A549 (cell line): ENCODE results near the gene PDSS2. TPM values are rescaled to one million over a fixed set of nuclear protein-coding genes. Genes with fewer than 3 reads are reported as not detected.

Experiments used
- ATAC-seq, 2 experiments: fragments of 200-7000 bp in 1 of 2; fragments of >200 bp in 1 of 2; cut with Nextera tagmentation in 1 of 2; cut with Tn5 transposase in 1 of 2; 3 replicates each; pipeline versions ENCODE4 v1.8.0 to v1.9.1; 2018 to 2020; ENCODE audit warnings: mild to moderate bottlenecking in 1 of 2, moderate library complexity in 1 of 2
- CTCF ChIA-PET: fragments of 300-600 bp; sonication (Branson Sonifier 250); formaldehyde crosslinking; extraction: SDS; loops from one replicate; lab custom pipeline; 2021; ENCODE audit warnings: antibody characterized with exemption, inconsistent platforms; lab: Yijun Ruan, JAX
- POLR2A ChIA-PET: fragments of 350-600 bp; formaldehyde crosslinking; extraction: SDS; loops from one replicate; lab custom pipeline; 2021; ENCODE audit warnings: antibody characterized with exemption, inconsistent platforms; lab: Yijun Ruan, JAX
- DNase-seq, 2 experiments: peaks; one replicate each; pipeline versions ENCODE4 v3.0.0 to v3.0.0-alpha.2; 2011 to 2016; ENCODE audit warnings: low read depth in 1 of 2, low spot score in 1 of 2
- FAIRE-seq: peaks from 2 replicates; lab custom pipeline; 2011; peaks lifted over from hg19 to GRCh38; lab: Jason Lieb, UNC
- H3K27ac ChIP-seq, 2 experiments: fragments of >200 bp; sonication (Bioruptor Twin); formaldehyde crosslinking; 3 replicates each; pipeline ENCODE4 v1.5.1; 2016 to 2017
- H3K4me1 ChIP-seq: fragments of >200 bp; sonication (Bioruptor Twin); formaldehyde crosslinking; 3 replicates; pipeline ENCODE4 v1.6.1; 2016
- H3K4me2 ChIP-seq: fragments of >200 bp; sonication (Bioruptor Twin); formaldehyde crosslinking; 3 replicates; pipeline ENCODE4 v1.6.1; 2016
- H3K4me3 ChIP-seq: fragments of >200 bp; sonication (Bioruptor Twin); formaldehyde crosslinking; 3 replicates; pipeline ENCODE4 v1.5.1; 2016
- H3K9me3 ChIP-seq: fragments of >200 bp; sonication (Bioruptor Twin); formaldehyde crosslinking; 3 replicates; pipeline ENCODE4 v1.6.1; 2016
- ATOH8 ChIP-seq: fragments of 250-450 bp; sonication (Bioruptor Pico); IDR thresholded peaks from 2 replicates; pipeline ENCODE4 v1.5.0; 2020; ENCODE audit warnings: low read depth, mild to moderate bottlenecking, moderate library complexity
- BHLHE40 ChIP-seq: IDR thresholded peaks from 2 replicates; pipeline ENCODE4 v1.6.1; 2012; ENCODE audit warnings: low read depth, low read length, inconsistent platforms
- CBX2 ChIP-seq: fragments of 200-600 bp; sonication (generic); IDR thresholded peaks from 2 replicates; pipeline ENCODE4 v1.6.1; 2016; ENCODE audit warnings: low read depth, mild to moderate bottlenecking, borderline replicate concordance
- CEBPB ChIP-seq, 2 experiments: fragments of >200 bp in 1 of 2; sonication (Bioruptor Twin) in 1 of 2; formaldehyde crosslinking in 1 of 2; IDR thresholded peaks; 2 replicates each; pipeline ENCODE4 v1.6.1; 2012 to 2016
- CHD2 ChIP-seq: fragments of 150-350 bp; IDR thresholded peaks from 2 replicates; pipeline ENCODE4 v1.6.1; 2014; ENCODE audit warnings: low read length; ENCODE audit not compliant: partially characterized antibody
- E2F6 ChIP-seq: IDR thresholded peaks from 2 replicates; pipeline ENCODE4 v1.6.1; 2012; ENCODE audit warnings: low read depth, borderline replicate concordance
- EHF ChIP-seq: fragments of 250-450 bp; sonication (Bioruptor Pico); IDR thresholded peaks from 2 replicates; pipeline ENCODE4 v1.5.0; 2020; ENCODE audit warnings: mild to moderate bottlenecking
- EP300 ChIP-seq, 2 experiments: fragments of >200 bp; sonication (Bioruptor Twin); formaldehyde crosslinking; IDR thresholded peaks; 2 replicates in 1 of 2; 3 replicates in 1 of 2; pipeline ENCODE4 v1.6.1; 2016 to 2017
- ESRRA ChIP-seq: fragments of 150-350 bp; IDR thresholded peaks from 2 replicates; pipeline ENCODE4 v1.6.1; 2014; ENCODE audit warnings: mild to moderate bottlenecking, low read length, borderline replicate concordance
- FOSB ChIP-seq: fragments of 250-450 bp; sonication (Bioruptor Pico); IDR thresholded peaks from 2 replicates; pipeline ENCODE4 v1.5.0; 2020; ENCODE audit warnings: mild to moderate bottlenecking, moderate library complexity
- HES2 ChIP-seq: fragments of >200 bp; sonication (Bioruptor Twin); formaldehyde crosslinking; IDR thresholded peaks from 2 replicates; pipeline ENCODE4 v1.6.1; 2016
- HOXB13 ChIP-seq: fragments of 250-450 bp; sonication (Bioruptor Pico); IDR thresholded peaks from 2 replicates; pipeline ENCODE4 v1.5.0; 2020; ENCODE audit warnings: low read depth, mild to moderate bottlenecking, moderate library complexity
- JUNB ChIP-seq: fragments of >200 bp; sonication (Bioruptor Twin); formaldehyde crosslinking; IDR thresholded peaks from 2 replicates; pipeline ENCODE4 v1.6.1; 2016
- KDM1A ChIP-seq: fragments of 200-600 bp; sonication (generic); IDR thresholded peaks from 2 replicates; pipeline ENCODE4 v1.6.1; 2016; ENCODE audit warnings: low read depth, mild to moderate bottlenecking
- MAFK ChIP-seq: fragments of 450-650 bp; IDR thresholded peaks from 2 replicates; pipeline ENCODE4 v1.6.1; 2014; ENCODE audit not compliant: partially characterized antibody
- MAZ ChIP-seq: fragments of 150-350 bp; IDR thresholded peaks from 2 replicates; pipeline ENCODE4 v1.6.1; 2014; ENCODE audit warnings: antibody characterized with exemption, low read depth, low read length, borderline replicate concordance
- NR3C1 ChIP-seq: fragments of >200 bp; sonication (Bioruptor Twin); formaldehyde crosslinking; IDR thresholded peaks from 3 replicates; pipeline ENCODE4 v1.6.1; 2017
- POLR2A ChIP-seq: IDR thresholded peaks from 2 replicates; pipeline ENCODE4 v1.6.1; 2012; ENCODE audit warnings: mild to moderate bottlenecking, low read length
- POLR2AphosphoS2 ChIP-seq: conservative IDR thresholded peaks from 2 replicates; pipeline ENCODE4 v1.6.1; 2012; ENCODE audit warnings: low read length, improper control_type of control experiment, inconsistent platforms
- RARB ChIP-seq: fragments of 250-450 bp; sonication (Bioruptor Pico); IDR thresholded peaks from 2 replicates; pipeline ENCODE4 v1.8.0; 2021; ENCODE audit warnings: mild to moderate bottlenecking, moderate library complexity
- REST ChIP-seq: fragments of 200-600 bp; sonication (generic); IDR thresholded peaks from 2 replicates; pipeline ENCODE4 v1.6.1; 2016; ENCODE audit warnings: antibody characterized with exemption, mild to moderate bottlenecking, moderate library complexity
- RFX5 ChIP-seq: fragments of 450-650 bp; IDR thresholded peaks from 2 replicates; pipeline ENCODE4 v1.7.1; 2014; ENCODE audit warnings: antibody characterized with exemption, mild to moderate bottlenecking, moderate library complexity
- RNF2 ChIP-seq: fragments of 200-600 bp; sonication (generic); IDR thresholded peaks from 2 replicates; pipeline ENCODE4 v1.6.1; 2016; ENCODE audit warnings: low read depth, mild to moderate bottlenecking, antibody characterized with exemption, moderate library complexity, borderline replicate concordance
- SMC3 ChIP-seq: fragments of >200 bp; sonication (Bioruptor Twin); formaldehyde crosslinking; IDR thresholded peaks from 3 replicates; pipeline ENCODE4 v1.6.1; 2018; ENCODE audit warnings: inconsistent platforms
- SREBF2 ChIP-seq: fragments of 450-650 bp; IDR thresholded peaks from 2 replicates; pipeline ENCODE4 v1.6.1; 2014; ENCODE audit warnings: mild to moderate bottlenecking, moderate library complexity
- TFCP2L1 ChIP-seq: fragments of 250-450 bp; sonication (Bioruptor Pico); IDR thresholded peaks from 2 replicates; pipeline ENCODE4 v1.5.0; 2021; ENCODE audit warnings: mild to moderate bottlenecking
- TP53 ChIP-seq: fragments of 250-450 bp; sonication (Bioruptor Pico); IDR thresholded peaks from 2 replicates; pipeline ENCODE4 v1.5.0; 2021; ENCODE audit warnings: mild to moderate bottlenecking, moderate library complexity
- ZC3H11A ChIP-seq: fragments of 450-650 bp; IDR thresholded peaks from 2 replicates; pipeline ENCODE4 v1.6.1; 2014; ENCODE audit warnings: antibody characterized with exemption, mild to moderate bottlenecking
- ZNF302 ChIP-seq: fragments of 250-450 bp; sonication (Bioruptor Pico); IDR thresholded peaks from 2 replicates; pipeline ENCODE4 v1.9.0; 2021; ENCODE audit warnings: inconsistent platforms, mild to moderate bottlenecking, moderate library complexity
- WGBS: methylation state at CpG from one replicate; pipeline ENCODE4 v1.1.6; 2017; ENCODE audit errors: missing lambda C conversion rate; 5-methylcytosine and 5-hydroxymethylcytosine counted together
- polyA plus RNA-seq, 4 experiments: library from polyadenylated mRNA; depleted of rRNA in 3 of 4; stranded (reverse); fragments of >200 nt; fragmentation: RNase III in 1 of 4; extraction: RNeasy Plus Mini Kit Qiagen cat#74134 plus additional on column Dnase treatment in 1 of 4; gene quantifications; 2 replicates in 3 of 4; 3 replicates in 1 of 4; pipeline ENCODE4 v1.2.3, GENCODE V29; 2011 to 2017

PDSS2 gene
- polyA plus RNA-seq, 2 of the 4 experiments (the other 2 are of a cell fraction), result 7.2 to 17.3 TPM

GRCh38 chr6:107228754-107229153 lies 230.6 kb downstream of the PDSS2 start:
- 57% methylated on average over 1 of the region's 1 CpG for WGBS
- POLR2A ChIA-PET, result no interaction called here
- CTCF ChIA-PET, result no interaction called here
- no peak for DNase-seq
- H3K27ac ChIP-seq, result no peak overlapping the region
- FAIRE-seq, result no peak
- no peak overlapping the region for H3K4me2 ChIP-seq
- no peak overlapping the region for H3K4me3 ChIP-seq
- no peak for TF ChIP-seq CEBPB (IDR thresholded peaks at IDR 0.05)
- no peak for TF ChIP-seq E2F6
- no peak for TF ChIP-seq ESRRA
- TF ChIP-seq POLR2A, result no peak
- TF ChIP-seq HES2, result no peak
- TF ChIP-seq MAFK, result no peak
- TF ChIP-seq ZNF302, result no peak
- no peak for TF ChIP-seq SREBF2
- no peak for TF ChIP-seq TP53 (CRISPR knock-in tag)
- TF ChIP-seq BHLHE40, result no peak
- TF ChIP-seq ATOH8, result no peak
- TF ChIP-seq REST, result no peak
- TF ChIP-seq MAZ, result no peak
- ATAC-seq, result no peak
- no peaks in the 10 kb centered on the region for H3K4me1 ChIP-seq
- no peaks in the 10 kb centered on the region for H3K9me3 ChIP-seq

DNA sequence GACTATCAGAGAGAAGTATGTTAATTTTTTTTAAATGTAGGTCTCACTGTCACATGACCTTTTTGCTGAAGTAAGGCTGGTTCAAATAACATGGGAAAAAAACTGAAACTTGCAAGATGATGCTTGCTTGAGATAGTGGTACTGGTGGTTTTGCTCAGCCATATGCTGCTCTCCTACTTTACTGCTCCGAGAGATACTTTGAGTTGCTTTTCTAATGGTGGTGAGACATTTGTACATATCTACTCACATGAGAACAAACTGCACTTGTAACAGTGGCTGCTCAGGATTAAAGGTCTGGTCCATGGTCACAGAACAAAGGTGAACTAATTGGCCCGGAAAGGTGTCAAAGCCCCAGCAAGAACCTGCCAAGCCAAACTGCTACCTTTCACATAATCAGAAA lies 237.8 kb downstream of the PDSS2 start:
- no peak overlapping the region for H3K4me2 ChIP-seq
- CTCF ChIA-PET, result interaction anchor here (0.6 to 1.0 kb wide), 2 partner anchors 19 to 194 kb away, joined by 3 read pairs; partner anchors contain the start of gene MTRES1
- H3K4me1 ChIP-seq, result peaks cover 3% of the 10 kb centered on the region; the same call in 1 of the 3 replicates
- ATAC-seq (no peak), DNase-seq (no peak), FAIRE-seq (no peak)
- POLR2A ChIA-PET, result no interaction called here
- no peak overlapping the region for H3K4me3 ChIP-seq
- no peak for TF ChIP-seq E2F6
- TF ChIP-seq ZC3H11A, result no peak
- no peak for TF ChIP-seq JUNB
- TF ChIP-seq FOSB, result no peak
- no peak for TF ChIP-seq RNF2
- no peak overlapping the region for H3K27ac ChIP-seq
- WGBS, result 88% methylated on average over 2 of the region's 2 CpGs
- H3K9me3 ChIP-seq, result no peaks in the 10 kb centered on the region

DNA sequence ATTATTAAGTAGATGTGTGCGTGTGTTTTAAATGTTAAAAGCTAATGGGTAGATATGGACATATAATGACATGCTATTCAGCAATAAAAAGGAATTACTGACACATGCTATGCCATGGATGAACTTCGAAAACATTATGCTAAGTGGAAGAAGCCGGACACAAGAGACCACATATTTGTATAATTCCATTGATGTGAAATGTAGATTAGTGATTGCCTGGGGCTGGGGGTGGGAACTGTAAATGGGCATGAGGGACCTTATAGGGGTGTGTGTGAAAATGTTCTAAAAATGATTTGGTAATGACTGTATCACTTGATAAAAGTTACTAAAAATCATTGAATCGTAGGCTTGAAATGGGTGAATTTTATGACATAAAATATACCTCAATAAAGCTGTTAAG lies 239.5 kb downstream of the PDSS2 start:
- Histone ChIP-seq H3K27ac (no peak overlapping the region), H3K4me1 (peaks cover 8% of the 10 kb centered on the region; the same call in 1 of the 3 replicates), H3K9me3 (no peaks in the 10 kb centered on the region), H3K4me3 (no peak overlapping the region), H3K4me2 (no peak overlapping the region)
- no peak for FAIRE-seq
- ChIA-PET POLR2A (no interaction called here), CTCF (no interaction called here)
- DNase-seq, result no peak
- 93% methylated on average over 4 of the region's 4 CpGs for WGBS
- TF ChIP-seq HOXB13 (CRISPR knock-in tag) (no peak), CHD2 (no peak), EP300 (IDR thresholded peaks at IDR 0.05) (no peak), CBX2 (no peak), EHF (CRISPR knock-in tag) (no peak), KDM1A (no peak), RARB (CRISPR knock-in tag) (no peak), CEBPB (IDR thresholded peaks at IDR 0.05) (no peak), ESRRA (no peak), TFCP2L1 (CRISPR knock-in tag) (no peak), SMC3 (no peak), JUNB (no peak), SREBF2 (no peak), RFX5 (no peak), NR3C1 (no peak), E2F6 (no peak), POLR2AphosphoS2 (no peak), FOSB (no peak)
- no peak for ATAC-seq
